Endothelial cell of umbilical vein (primary cell): Measurements from ENCODE around the gene VTI1A.

ENCODE experiments used
- CTCF ChIP-seq, 2 donors: IDR thresholded peaks; 1 replicate in 1 of 2; 2 replicates in 1 of 2; pipeline ENCODE4 v1.5.1; 2011; ENCODE audit warnings: low read length in 2 of 2, mild to moderate bottlenecking in 2 of 2, moderate library complexity in 2 of 2, control low read depth in 1 of 2, inconsistent platforms in 1 of 2, low read depth in 1 of 2; ENCODE audit not compliant: insufficient read depth in 1 of 2; ENCODE audit errors: extremely low read depth in 1 of 2
- MAX ChIP-seq: IDR thresholded peaks from 2 replicates; pipeline ENCODE4 v1.6.1; 2011; ENCODE audit not compliant: insufficient read depth, insufficient read length
- POLR2A ChIP-seq: IDR thresholded peaks from 2 replicates; pipeline ENCODE4 v1.6.1; 2012; ENCODE audit warnings: low read depth, mild to moderate bottlenecking, control low read depth, low read length
- POLR2AphosphoS5 ChIP-seq: IDR thresholded peaks from 2 replicates; pipeline ENCODE4 v1.6.1; 2012; ENCODE audit warnings: low read depth, mild to moderate bottlenecking, control low read depth, low read length, moderate library complexity; ENCODE audit not compliant: insufficient read depth

- TF ChIP-seq CTCF (IDR thresholded peaks at IDR 0.05; ENCODE audit: extremely low read depth in 1 of 2, insufficient read depth in 1 of 2, low read depth in 1 of 2, low read length in 2 of 2), result no peak
- TF ChIP-seq POLR2A, result no peak
- no peak for TF ChIP-seq MAX
- no peak for TF ChIP-seq POLR2AphosphoS5
These were observed 273.2 kb downstream of the VTI1A start for GRCh38 chr10:112720178-112720577.
